Omental fat pad (tissue), 4 donors: Measurements from ENCODE around the gene CALHM1. TPM values are rescaled to one million over a fixed set of nuclear protein-coding genes. Genes with fewer than 3 reads are reported as not detected.

Source experiments
- ATAC-seq: fragments of 150-250 bp; one replicate; pipeline ENCODE4 v1.9.1; 2016; ENCODE audit warnings: mild to moderate bottlenecking, moderate library complexity; ENCODE audit not compliant: low FRiP score
- DNase-seq: peaks from one replicate; pipeline ENCODE4 v3.0.0-alpha.2; 2019; ENCODE audit warnings: low spot score
- total RNA-seq, 4 donors: library from RNA; depleted of rRNA; stranded (reverse); fragments of >200 nt; gene quantifications; one replicate each; pipeline ENCODE4 v1.1.0, GENCODE V29; 2016
- TF ChIP-seq, protein P1 (sequence below), 3 donors: fragments of 450-650 bp; IDR thresholded peaks; one replicate each; pipeline ENCODE4 v1.5.1; 2016 to 2017; ENCODE audit warnings: antibody characterized with exemption in 3 of 3, mild to moderate bottlenecking in 3 of 3, moderate library complexity in 2 of 3

Gene CALHM1
- total RNA-seq, 4 donors from 2014 or later, result not detected

DNA sequence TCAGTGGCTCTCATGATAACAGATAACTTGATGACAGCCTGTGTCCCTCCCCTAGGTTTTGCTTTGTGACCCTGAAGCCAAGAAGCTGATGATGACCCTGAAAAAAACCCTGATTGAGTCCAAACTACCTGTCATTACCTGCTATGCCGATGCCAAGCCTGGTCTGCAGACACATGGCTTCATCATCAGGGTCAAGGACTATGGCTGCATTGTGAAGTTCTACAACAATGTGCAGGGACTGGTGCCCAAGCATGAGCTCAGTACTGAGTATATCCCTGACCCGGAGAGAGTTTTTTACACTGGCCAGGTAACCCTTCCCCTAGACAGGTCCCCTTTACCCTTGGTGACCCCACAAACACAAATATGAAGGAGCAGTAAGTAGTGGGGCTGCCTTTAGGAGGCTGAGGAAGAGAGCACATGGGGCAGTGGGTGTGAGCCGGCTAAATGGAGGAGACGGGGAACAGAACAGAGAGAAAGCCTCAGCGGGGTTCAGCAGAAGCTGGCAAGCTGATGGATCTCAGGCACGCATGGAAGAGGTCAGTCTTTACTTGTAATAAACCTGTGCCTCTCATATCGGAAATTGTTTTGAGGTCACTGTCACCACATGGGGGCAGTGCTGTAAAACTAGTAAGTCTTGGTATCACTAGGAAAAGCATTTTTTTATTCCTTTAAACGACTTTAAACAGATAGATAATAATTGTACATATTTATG lies 42.1 kb downstream of the CALHM1 start:
- ATAC-seq (no peak), DNase-seq (peak; percentile 78)
- TF ChIP-seq, protein P1, sequence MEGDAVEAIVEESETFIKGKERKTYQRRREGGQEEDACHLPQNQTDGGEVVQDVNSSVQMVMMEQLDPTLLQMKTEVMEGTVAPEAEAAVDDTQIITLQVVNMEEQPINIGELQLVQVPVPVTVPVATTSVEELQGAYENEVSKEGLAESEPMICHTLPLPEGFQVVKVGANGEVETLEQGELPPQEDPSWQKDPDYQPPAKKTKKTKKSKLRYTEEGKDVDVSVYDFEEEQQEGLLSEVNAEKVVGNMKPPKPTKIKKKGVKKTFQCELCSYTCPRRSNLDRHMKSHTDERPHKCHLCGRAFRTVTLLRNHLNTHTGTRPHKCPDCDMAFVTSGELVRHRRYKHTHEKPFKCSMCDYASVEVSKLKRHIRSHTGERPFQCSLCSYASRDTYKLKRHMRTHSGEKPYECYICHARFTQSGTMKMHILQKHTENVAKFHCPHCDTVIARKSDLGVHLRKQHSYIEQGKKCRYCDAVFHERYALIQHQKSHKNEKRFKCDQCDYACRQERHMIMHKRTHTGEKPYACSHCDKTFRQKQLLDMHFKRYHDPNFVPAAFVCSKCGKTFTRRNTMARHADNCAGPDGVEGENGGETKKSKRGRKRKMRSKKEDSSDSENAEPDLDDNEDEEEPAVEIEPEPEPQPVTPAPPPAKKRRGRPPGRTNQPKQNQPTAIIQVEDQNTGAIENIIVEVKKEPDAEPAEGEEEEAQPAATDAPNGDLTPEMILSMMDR (IDR thresholded peaks at IDR 0.05), result no peak

DNA sequence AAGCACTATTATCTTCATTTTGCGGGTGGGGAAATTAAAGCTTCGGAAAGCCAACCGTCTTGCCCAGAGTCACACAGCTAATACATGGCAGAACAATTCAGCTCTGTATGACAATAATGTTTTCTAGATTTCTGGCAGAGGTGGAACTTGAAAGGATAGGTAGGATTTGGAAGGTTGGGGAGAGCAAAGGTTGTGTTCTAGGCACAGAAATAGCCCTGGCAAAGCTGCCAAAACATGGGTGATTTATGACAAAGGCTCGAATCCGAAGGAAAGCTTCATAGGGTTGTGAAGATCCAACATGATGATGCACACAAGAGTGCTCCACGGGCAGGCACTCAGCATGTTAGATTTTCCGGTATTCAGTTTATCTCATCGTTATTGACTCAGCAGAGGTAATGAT lies 43.1 kb downstream of the CALHM1 start:
- DNase-seq (no peak), ATAC-seq (no peak)
- TF ChIP-seq, protein P1 (IDR thresholded peaks at IDR 0.05), result no peak

DNA sequence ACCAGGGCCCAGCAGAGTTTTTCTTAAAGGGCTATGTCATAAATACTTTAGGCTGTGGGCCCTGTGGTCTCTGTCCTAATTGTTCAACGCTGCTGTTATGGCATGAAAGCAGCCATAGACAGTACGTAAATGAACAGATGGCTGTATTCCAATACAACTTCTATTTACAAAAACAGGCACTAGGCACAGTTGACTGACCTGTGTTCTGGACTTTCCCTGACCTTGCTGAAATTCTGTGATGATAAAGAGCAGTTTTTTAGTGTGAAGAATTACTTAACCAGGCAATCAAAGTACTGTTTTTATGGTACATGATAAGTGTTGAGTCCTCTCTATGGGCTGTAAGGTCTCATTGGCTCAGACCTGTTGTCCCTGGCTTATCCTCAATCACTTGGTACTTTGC lies 45.1 kb downstream of the CALHM1 start:
- TF ChIP-seq, protein P1 (IDR thresholded peaks at IDR 0.05), result no peak
- no peak for ATAC-seq

More for the DNA sequence above, 45.1 kb downstream of the CALHM1 start:
- no peak for DNase-seq

Other genes starting within 250 kb of the CALHM1 start
- not detected for gene RPEL1, start 213.0 kb downstream of the CALHM1 start, total RNA-seq
- gene INA, start 181.8 kb downstream of the CALHM1 start, total RNA-seq, result not detected
- 10 to 100 TPM in 3 of 4 donors, 1 to 10 TPM in 1; 9.4 to 17.3 (median 12.4) TPM for gene PCGF6, start 107.8 kb downstream of the CALHM1 start, total RNA-seq
- gene TAF5, start 90.9 kb downstream of the CALHM1 start, total RNA-seq, result 1 to 10 TPM; 3.2 to 5.5 (median 4.6) TPM
- gene ATP5MK, start 62.4 kb downstream of the CALHM1 start, total RNA-seq, result 100 to 1,000 TPM; 149 to 299 (median 222) TPM
- gene PDCD11, start 62.3 kb downstream of the CALHM1 start, total RNA-seq, result 10 to 100 TPM; 16.1 to 55.2 (median 23.8) TPM
- 100 to 1,000 TPM in 1 of 4 donors, 10 to 100 TPM in 3; 63.5 to 113 (median 74.9) TPM for gene CALHM2, start 6.5 kb downstream of the CALHM1 start, total RNA-seq
- not detected for gene CALHM3, start 20.3 kb upstream of the CALHM1 start, total RNA-seq
- gene NEURL1, start 34.8 kb upstream of the CALHM1 start, total RNA-seq, result under 1 TPM in 2 of 4 donors, not detected in 2; 0.12 to 0.13 TPM